Measurements from ENCODE around the gene TMEM214. TPM values are rescaled to one million over a fixed set of nuclear protein-coding genes. Genes with fewer than 3 reads are reported as not detected.

The TMEM214 gene
- total RNA-seq, 1 experiment from 2014 or later, result 77.8 TPM

DNA sequence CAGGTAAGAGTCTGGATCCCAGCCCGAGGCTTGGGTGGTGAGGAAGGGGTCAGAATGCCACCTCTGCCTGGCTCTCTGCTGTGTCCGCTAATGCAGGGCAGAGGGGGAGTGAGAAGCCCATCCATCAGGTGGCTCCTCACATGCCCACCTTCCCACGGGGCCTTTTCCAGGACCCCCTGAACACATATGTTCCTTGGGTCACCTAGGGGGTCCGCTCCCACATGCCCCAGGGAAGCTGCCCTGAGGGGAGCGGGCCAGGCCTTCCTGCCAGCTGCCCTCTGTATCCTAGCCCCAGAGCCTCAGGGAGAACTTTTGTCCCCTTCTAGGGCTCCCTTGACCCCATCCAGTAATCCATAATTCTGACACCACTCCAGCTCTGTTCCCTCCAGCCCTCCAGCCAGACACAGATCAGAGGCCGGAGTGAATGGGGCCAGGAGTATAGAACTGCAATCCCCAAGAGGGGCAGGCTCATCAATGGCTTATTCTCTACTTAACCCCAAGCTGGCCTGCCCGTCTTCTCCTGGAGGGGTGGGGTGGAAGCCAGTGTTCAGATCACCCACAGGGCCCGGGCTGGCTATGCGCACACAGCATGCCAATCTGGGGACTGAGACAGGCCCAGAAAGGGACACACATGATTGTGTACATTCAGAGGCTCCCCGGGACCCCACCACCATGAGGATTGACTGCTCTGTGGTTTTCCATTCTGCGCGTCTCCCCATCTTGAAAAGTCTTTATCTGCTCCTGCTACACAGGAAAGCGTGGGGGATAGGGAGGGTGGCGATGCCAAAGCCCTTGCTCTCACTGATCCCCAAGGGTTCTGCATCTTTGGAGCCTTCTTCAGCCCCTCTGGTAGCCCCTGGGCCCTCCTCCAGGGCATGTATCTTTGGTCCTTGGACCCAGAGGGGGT is 46.7 kb downstream of the TMEM214 start:
- no peaks in the 10 kb centered on the region for H3K27me3 ChIP-seq (ENCODE audit: control insufficient read depth, insufficient read depth, low read length)
- no peak for ATAC-seq
- H3K36me3 ChIP-seq (ENCODE audit: control insufficient read depth, insufficient read depth, low read length), result no peaks in the 10 kb centered on the region
- intact Hi-C loops (cut with micrococcal nuclease; ENCODE audit: unreplicated experiment), result loop anchor here (10.0 kb wide), 1 partner anchor 115 kb away; no protein-coding TSS in a partner anchor
- peak overlapping the region in 1 of 2 experiments; percentile 40; a peak in 1 of 4 replicates for H3K4me3 ChIP-seq (ENCODE audit: low read depth in 2 of 2, low read length in 2 of 2)
- CTCF ChIA-PET, result no interaction called here
- BruUV-seq (replicated peaks), result no TSS peak
- no peak overlapping the region for H3K27ac ChIP-seq (ENCODE audit: low read length)
- peaks cover 3% of the 10 kb centered on the region for H3K4me1 ChIP-seq (ENCODE audit: control insufficient read depth, insufficient read depth, low read length)
- in situ Hi-C loops (cut with HindIII; ENCODE audit: low pct_unique_long_range_greater_than_20kb, low sequenced_read_pairs), result no loop called here
- POLR2A ChIA-PET, result no interaction called here
- TF ChIP-seq, protein P1, sequence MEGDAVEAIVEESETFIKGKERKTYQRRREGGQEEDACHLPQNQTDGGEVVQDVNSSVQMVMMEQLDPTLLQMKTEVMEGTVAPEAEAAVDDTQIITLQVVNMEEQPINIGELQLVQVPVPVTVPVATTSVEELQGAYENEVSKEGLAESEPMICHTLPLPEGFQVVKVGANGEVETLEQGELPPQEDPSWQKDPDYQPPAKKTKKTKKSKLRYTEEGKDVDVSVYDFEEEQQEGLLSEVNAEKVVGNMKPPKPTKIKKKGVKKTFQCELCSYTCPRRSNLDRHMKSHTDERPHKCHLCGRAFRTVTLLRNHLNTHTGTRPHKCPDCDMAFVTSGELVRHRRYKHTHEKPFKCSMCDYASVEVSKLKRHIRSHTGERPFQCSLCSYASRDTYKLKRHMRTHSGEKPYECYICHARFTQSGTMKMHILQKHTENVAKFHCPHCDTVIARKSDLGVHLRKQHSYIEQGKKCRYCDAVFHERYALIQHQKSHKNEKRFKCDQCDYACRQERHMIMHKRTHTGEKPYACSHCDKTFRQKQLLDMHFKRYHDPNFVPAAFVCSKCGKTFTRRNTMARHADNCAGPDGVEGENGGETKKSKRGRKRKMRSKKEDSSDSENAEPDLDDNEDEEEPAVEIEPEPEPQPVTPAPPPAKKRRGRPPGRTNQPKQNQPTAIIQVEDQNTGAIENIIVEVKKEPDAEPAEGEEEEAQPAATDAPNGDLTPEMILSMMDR (IDR thresholded peaks at IDR 0.05), result no peak
- TF ChIP-seq, protein P2, sequence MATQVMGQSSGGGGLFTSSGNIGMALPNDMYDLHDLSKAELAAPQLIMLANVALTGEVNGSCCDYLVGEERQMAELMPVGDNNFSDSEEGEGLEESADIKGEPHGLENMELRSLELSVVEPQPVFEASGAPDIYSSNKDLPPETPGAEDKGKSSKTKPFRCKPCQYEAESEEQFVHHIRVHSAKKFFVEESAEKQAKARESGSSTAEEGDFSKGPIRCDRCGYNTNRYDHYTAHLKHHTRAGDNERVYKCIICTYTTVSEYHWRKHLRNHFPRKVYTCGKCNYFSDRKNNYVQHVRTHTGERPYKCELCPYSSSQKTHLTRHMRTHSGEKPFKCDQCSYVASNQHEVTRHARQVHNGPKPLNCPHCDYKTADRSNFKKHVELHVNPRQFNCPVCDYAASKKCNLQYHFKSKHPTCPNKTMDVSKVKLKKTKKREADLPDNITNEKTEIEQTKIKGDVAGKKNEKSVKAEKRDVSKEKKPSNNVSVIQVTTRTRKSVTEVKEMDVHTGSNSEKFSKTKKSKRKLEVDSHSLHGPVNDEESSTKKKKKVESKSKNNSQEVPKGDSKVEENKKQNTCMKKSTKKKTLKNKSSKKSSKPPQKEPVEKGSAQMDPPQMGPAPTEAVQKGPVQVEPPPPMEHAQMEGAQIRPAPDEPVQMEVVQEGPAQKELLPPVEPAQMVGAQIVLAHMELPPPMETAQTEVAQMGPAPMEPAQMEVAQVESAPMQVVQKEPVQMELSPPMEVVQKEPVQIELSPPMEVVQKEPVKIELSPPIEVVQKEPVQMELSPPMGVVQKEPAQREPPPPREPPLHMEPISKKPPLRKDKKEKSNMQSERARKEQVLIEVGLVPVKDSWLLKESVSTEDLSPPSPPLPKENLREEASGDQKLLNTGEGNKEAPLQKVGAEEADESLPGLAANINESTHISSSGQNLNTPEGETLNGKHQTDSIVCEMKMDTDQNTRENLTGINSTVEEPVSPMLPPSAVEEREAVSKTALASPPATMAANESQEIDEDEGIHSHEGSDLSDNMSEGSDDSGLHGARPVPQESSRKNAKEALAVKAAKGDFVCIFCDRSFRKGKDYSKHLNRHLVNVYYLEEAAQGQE (IDR thresholded peaks at IDR 0.05; ENCODE audit: insufficient read depth in 1 of 2, low read depth in 2 of 2, low read length in 1 of 2), result no peak
- TF ChIP-seq TCF7L2 (IDR thresholded peaks at IDR 0.05; ENCODE audit: low read depth, low read length) (no peak), POLR2AphosphoS5 (IDR thresholded peaks at IDR 0.05; ENCODE audit: low read depth, low read length) (no peak), SIN3A (IDR thresholded peaks at IDR 0.05; ENCODE audit: borderline replicate concordance, insufficient read depth, low read depth, low read length) (no peak)
- H3K9me3 ChIP-seq (ENCODE audit: control insufficient read depth, insufficient read depth, low read depth, low read length), result no peaks in the 10 kb centered on the region
- no peak for DNase-seq (ENCODE audit: low read depth, low spot score)

DNA sequence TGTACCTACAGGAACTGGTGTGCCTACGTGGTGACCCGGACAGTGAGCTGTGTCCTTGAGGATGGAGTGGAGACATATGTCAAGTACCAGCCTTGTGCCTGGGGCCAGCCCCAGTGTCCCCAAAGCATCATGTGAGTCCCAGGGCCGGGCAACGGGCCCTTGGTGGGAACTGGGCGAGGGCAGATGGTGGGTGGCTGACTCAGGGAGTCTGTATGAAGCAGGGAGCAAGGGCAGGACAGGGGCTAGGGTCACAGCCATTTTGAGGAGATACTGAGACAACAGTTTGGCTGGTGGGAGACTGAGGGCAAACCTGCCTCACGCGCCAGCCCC is 47.3 kb downstream of the TMEM214 start:
- Histone ChIP-seq H3K4me1 (ENCODE audit: control insufficient read depth, insufficient read depth, low read length) (peaks cover 3% of the 10 kb centered on the region), H3K9me3 (ENCODE audit: control insufficient read depth, insufficient read depth, low read depth, low read length) (no peaks in the 10 kb centered on the region), H3K36me3 (ENCODE audit: control insufficient read depth, insufficient read depth, low read length) (no peaks in the 10 kb centered on the region), H3K27me3 (ENCODE audit: control insufficient read depth, insufficient read depth, low read length) (no peaks in the 10 kb centered on the region), H3K4me3 (ENCODE audit: low read depth in 2 of 2, low read length in 2 of 2) (peak overlapping the region in 1 of 2 experiments; percentile 40; a peak in 1 of 4 replicates), H3K27ac (ENCODE audit: low read length) (no peak overlapping the region)
- intact Hi-C loops (cut with micrococcal nuclease; ENCODE audit: unreplicated experiment), result loop anchor here (10.0 kb wide), 1 partner anchor 115 kb away; no protein-coding TSS in a partner anchor
- DNase-seq (ENCODE audit: low read depth, low spot score) (no peak), ATAC-seq (no peak)
- ChIA-PET POLR2A (no interaction called here), CTCF (no interaction called here)
- no TSS peak for BruUV-seq (replicated peaks)
- in situ Hi-C loops (cut with HindIII; ENCODE audit: low pct_unique_long_range_greater_than_20kb, low sequenced_read_pairs), result no loop called here
- TF ChIP-seq, protein P2 (IDR thresholded peaks at IDR 0.05; ENCODE audit: insufficient read depth in 1 of 2, low read depth in 2 of 2, low read length in 1 of 2), result no peak
- TF ChIP-seq, protein P1 (IDR thresholded peaks at IDR 0.05), result no peak
- TF ChIP-seq POLR2AphosphoS5 (IDR thresholded peaks at IDR 0.05; ENCODE audit: low read depth, low read length), result no peak
- TF ChIP-seq SIN3A (IDR thresholded peaks at IDR 0.05; ENCODE audit: borderline replicate concordance, insufficient read depth, low read depth, low read length), result no peak
- no peak for TF ChIP-seq TCF7L2 (IDR thresholded peaks at IDR 0.05; ENCODE audit: low read depth, low read length)
